HG03139 (cell line): ENCODE results near the gene MLLT10.
"Not testable (repeated sequence)": the region's sequence is repeated elsewhere in the genome, so short reads cannot be mapped to it uniquely, and the experiment has no call there.

Experiments used
- ATAC-seq: cut with Tn5 transposase; IDR thresholded peaks from one replicate; pipeline ENCODE4 v1.9.1; 2021; ENCODE audit not compliant: unreplicated experiment

Gene MLLT10

GRCh38 chr10:21574514-21574913 is 40.5 kb downstream of the MLLT10 start:
- not testable (repeated sequence) for ATAC-seq

- no peak for ATAC-seq
These were observed 45.3 kb downstream of the MLLT10 start for GRCh38 chr10:21579291-21579690.

- ATAC-seq = peak; percentile 58
These were observed 47.4 kb downstream of the MLLT10 start for GRCh38 chr10:21581421-21581834.

GRCh38 chr10:21584834-21585530 is 51.0 kb downstream of the MLLT10 start:
- ATAC-seq = no peak

- ATAC-seq = no peak
These were observed 53.4 kb downstream of the MLLT10 start for GRCh38 chr10:21587391-21587790.

GRCh38 chr10:21588159-21588558 is 54.1 kb downstream of the MLLT10 start:
- not testable (repeated sequence) for ATAC-seq

- ATAC-seq = no peak
These were observed 60.0 kb downstream of the MLLT10 start for GRCh38 chr10:21593986-21594385.

GRCh38 chr10:21599582-21599981 is 65.5 kb downstream of the MLLT10 start:
- no peak for ATAC-seq

- ATAC-seq = no peak
These were observed 66.9 kb downstream of the MLLT10 start for GRCh38 chr10:21600804-21601433.

GRCh38 chr10:21602313-21602712 is 68.3 kb downstream of the MLLT10 start:
- ATAC-seq = no peak

- ATAC-seq = no peak
These were observed 69.7 kb downstream of the MLLT10 start for GRCh38 chr10:21603721-21604120.

- ATAC-seq = no peak
These were observed 70.6 kb downstream of the MLLT10 start for GRCh38 chr10:21604651-21605050.

GRCh38 chr10:21607907-21608306 is 73.9 kb downstream of the MLLT10 start:
- no peak for ATAC-seq

- no peak for ATAC-seq
These were observed 80.0 kb downstream of the MLLT10 start for GRCh38 chr10:21614000-21614399.

GRCh38 chr10:21617267-21617666 is 83.2 kb downstream of the MLLT10 start:
- ATAC-seq = no peak

- no peak for ATAC-seq
These were observed 89.3 kb downstream of the MLLT10 start for GRCh38 chr10:21623291-21623690.

GRCh38 chr10:21624421-21624820 is 90.4 kb downstream of the MLLT10 start:
- ATAC-seq = not testable (repeated sequence)

- no peak for ATAC-seq
These were observed 90.9 kb downstream of the MLLT10 start for GRCh38 chr10:21624951-21625350.

- ATAC-seq = no peak
These were observed 91.7 kb downstream of the MLLT10 start for GRCh38 chr10:21625623-21626229.

GRCh38 chr10:21626457-21627161 is 92.6 kb downstream of the MLLT10 start:
- no peak for ATAC-seq

GRCh38 chr10:21627331-21627730 is 93.3 kb downstream of the MLLT10 start:
- no peak for ATAC-seq

GRCh38 chr10:21628023-21628422 is 94.0 kb downstream of the MLLT10 start:
- ATAC-seq = no peak
